Measurements from ENCODE around the gene GRID2.

The GRID2 gene

DNA sequence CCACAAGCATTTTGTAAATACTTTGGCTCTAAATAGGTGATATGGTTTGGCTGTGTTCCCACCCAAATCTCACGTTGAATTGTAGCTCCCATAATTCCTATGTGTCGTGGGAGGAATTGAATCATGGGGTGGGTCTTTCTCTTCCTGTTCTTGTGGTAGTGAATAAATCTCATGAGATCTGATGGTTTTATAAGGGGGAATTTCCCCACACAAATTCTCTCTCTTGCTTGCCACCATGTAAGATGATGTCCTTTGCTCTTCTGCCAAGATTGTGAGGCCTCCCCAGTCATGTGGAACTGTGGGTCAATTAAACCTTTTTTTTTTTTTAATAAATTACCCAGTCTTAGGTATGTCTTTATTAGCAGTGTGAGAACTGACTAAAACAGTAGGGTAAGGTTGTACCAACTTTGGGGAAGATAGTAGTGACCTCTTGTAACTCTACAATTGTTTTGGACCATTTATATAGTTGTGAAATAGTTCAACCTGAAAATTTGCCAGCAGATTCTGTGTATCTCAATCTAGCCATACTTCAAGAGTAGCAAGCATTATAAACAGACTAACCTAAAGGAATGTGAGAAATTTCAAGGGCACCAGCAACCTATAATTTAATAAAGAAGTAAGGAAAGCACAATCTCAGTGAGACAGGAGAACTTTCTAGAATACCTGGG, 727.8 kb downstream of the GRID2 start:
- FAIRE-seq (no peak), DNase-seq (ENCODE audit: insufficient read length, low spot score) (no peak)

DNA sequence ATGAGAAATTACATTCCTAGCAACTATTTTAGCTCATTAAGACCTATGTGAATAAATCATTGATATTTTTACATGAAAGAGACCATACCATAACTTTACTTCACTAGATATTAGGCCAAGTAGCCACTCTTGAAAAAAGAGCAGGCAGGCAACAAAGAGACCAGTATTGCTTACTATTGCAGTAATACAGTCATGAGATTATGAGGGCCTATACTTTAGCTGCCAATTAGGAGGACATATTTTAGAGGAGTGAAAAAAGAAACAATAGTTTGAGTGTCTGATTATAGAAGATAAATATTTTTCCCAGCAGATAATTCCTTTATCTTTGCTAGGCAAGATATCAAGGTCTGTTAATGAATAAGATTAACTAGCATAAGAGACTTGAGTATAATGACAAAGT, 739.0 kb downstream of the GRID2 start:
- DNase-seq (ENCODE audit: insufficient read length, low spot score) (no peak), FAIRE-seq (no peak)

GRCh38 chr4:93053140-93053539, 749.4 kb downstream of the GRID2 start:
- FAIRE-seq (no peak), DNase-seq (ENCODE audit: insufficient read length, low spot score) (no peak)

- FAIRE-seq (no peak), DNase-seq (ENCODE audit: insufficient read length, low spot score) (no peak)
Observed at GRCh38 chr4:93061826-93062225, 758.1 kb downstream of the GRID2 start.

DNA sequence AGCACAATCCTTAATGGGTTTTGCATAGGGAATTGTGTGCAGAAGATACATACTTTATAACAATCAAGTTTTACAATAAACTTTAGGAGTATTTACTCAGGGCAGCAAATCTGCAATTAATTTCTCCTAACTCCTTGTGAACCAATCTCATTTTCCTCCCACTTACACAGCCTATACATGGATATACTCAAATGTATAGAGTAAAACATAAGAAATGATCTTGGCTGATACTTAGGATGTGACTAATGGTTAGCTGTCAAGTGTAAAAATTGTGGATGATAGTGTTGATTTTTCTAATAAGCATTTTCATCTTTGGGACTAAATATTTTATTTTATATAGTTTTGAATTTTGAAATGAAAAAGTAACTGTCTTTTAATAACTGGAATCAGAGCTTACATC, 759.6 kb downstream of the GRID2 start:
- FAIRE-seq = no peak

DNA sequence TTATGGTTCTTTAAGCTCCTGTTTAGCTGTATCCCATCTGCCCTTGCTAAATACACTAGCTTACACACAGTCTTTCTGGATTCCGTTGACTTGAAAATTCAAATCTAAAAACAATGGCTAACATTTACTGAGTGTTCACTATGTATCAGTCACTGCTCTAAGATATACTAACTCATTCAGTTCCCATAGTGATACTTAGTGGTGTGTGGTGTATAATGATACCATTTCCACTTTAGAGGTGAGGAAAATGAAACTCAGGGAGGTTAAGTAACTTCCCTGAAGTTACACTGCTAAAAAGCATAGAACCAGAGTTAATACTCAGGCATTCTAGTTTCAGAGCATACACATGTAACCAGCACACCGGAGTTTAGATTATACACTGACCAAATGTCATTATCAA, 762.0 kb downstream of the GRID2 start:
- FAIRE-seq (no peak), DNase-seq (ENCODE audit: insufficient read length, low spot score) (no peak)

More for the DNA sequence above, 759.6 kb downstream of the GRID2 start:
- no peak for DNase-seq (ENCODE audit: insufficient read length, low spot score)

- FAIRE-seq (no peak), DNase-seq (ENCODE audit: insufficient read length, low spot score) (no peak)
Observed at GRCh38 chr4:93066749-93067148, 763.0 kb downstream of the GRID2 start.

DNA sequence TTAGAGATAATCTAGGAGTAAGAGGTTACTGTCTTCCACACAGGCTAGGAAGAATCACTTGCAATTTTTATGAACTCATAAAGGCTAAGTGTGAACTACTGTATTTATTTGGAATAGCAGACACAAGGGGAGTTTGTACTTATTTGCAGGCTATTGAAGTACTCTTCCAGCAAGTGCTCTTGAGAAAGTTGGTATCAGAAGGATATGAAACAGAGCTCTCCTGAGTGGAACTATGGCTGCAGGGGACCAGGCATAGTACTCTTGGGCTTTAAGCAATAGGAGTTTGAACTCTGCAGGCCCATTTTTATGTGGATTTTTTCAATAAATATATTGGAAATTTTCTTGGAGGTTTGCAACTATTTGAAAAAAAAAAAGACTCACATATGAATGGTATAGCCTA, 768.5 kb downstream of the GRID2 start:
- FAIRE-seq = no peak
- DNase-seq (ENCODE audit: insufficient read length, low spot score) = no peak

GRCh38 chr4:93080316-93080715, 776.5 kb downstream of the GRID2 start:
- DNase-seq (ENCODE audit: insufficient read length, low spot score) (no peak), FAIRE-seq (no peak)

- DNase-seq (ENCODE audit: insufficient read length, low spot score) (no peak), FAIRE-seq (no peak)
Observed at GRCh38 chr4:93084599-93085305, 781.0 kb downstream of the GRID2 start.

DNA sequence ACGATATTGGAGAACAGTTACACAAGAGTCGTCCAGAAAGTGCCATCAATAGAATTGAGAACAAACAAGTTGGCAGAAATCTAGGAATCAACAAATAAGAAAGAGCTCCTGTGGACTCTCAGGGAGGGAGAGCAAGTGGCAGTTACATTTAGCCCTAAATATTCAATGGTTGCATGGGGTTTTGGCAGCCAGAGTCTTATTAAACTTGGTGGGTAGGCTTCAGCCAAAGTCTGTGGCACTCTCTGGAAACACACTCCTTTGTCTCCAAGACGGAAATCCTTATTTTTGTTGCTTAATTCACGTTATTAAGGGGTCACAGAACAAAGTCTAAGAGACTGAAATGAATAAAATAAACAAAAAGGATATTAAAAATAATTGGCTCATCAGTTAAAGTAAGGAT, 782.6 kb downstream of the GRID2 start:
- FAIRE-seq (no peak), DNase-seq (ENCODE audit: insufficient read length, low spot score) (no peak)

DNA sequence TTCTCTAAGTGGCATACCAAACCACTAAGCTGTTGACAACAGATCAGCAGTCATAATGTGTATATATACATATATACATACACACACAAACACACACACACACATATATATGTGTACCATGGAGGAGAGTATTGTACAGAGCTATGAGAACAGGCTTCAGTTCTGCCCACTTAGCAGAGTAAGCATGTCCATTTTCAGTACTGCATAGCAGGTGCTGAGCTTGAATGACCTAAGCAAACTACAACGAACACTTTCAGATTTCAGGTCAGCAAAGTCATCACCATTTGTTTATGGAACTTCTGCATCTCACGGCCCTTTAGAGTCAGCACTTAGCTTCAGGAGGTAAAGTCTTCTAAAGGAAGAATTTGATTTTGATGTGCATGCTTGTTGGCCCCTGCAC, 789.0 kb downstream of the GRID2 start:
- DNase-seq (ENCODE audit: insufficient read length, low spot score) = no peak
- FAIRE-seq = no peak

DNA sequence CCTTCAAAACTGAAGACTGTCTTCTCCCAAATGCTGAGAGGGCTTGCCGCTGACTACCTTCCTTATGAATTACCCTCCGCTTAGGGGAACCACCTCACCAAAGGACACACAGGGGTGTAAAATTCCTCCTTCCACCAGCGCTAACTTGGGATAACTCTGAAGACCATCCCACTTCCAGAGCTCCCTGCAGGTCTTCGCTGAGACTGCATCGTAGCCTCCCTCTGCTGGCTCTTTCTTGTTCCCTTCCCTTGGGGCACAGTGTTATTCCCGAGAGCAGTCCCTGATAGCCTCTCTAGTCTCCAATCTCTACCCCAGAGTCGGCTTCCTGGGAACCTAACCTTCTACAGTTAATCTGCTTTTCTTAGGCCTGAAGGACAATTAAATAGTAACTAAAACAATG, 799.3 kb downstream of the GRID2 start:
- no peak for DNase-seq (ENCODE audit: insufficient read length, low spot score)
- FAIRE-seq = no peak

- FAIRE-seq = no peak
Observed at GRCh38 chr4:93116624-93117023, 812.9 kb downstream of the GRID2 start.

GRCh38 chr4:93127489-93127888, 823.7 kb downstream of the GRID2 start:
- DNase-seq (ENCODE audit: insufficient read length, low spot score) = no peak
- no peak for FAIRE-seq

More at GRCh38 chr4:93116624-93117023, 812.9 kb downstream of the GRID2 start:
- no peak for DNase-seq (ENCODE audit: insufficient read length, low spot score)

DNA sequence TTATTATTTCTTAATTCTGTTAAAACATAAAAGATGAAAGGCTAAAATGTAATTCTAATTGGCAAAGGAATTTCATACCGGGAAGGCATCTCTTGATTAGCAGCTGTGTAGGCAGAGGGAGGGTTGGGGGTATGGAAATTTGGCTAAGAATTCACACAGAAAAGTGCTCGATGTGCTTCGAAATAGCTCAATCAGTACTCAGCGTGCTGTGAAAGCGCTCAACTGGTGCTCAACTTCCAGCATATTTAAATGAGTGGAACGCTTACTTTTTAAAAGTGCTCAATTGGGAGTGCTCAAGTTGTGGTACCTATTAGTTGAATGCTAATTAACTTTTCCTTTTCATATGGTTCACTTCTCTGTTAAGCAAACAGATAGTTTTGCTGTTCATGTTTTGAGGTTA, 828.9 kb downstream of the GRID2 start:
- no peak for FAIRE-seq
- DNase-seq (ENCODE audit: insufficient read length, low spot score) = no peak

DNA sequence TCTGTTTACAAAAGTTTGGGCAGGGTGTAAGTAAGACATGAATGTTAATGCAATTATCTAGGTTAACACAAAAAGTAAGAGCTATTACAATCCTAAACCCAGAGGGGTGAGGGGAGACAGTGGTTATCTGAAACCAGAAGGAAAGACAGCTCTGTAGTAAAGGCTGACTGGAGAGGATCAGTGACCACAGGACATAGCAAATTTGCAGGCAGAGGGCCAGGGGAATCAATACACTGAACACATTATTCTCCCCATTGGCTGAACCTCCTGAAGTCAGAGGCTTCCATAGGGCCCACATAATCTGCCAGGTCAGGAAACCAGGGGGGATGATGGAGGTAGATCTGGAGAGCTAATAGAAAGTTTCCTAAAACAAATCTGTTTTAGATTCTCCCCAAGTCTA, 835.4 kb downstream of the GRID2 start:
- FAIRE-seq = no peak
- DNase-seq (ENCODE audit: insufficient read length, low spot score) = no peak

GRCh38 chr4:93143902-93144301, 840.1 kb downstream of the GRID2 start:
- no peak for FAIRE-seq

GRCh38 chr4:93144644-93145043, 840.9 kb downstream of the GRID2 start:
- DNase-seq (ENCODE audit: insufficient read length, low spot score) (no peak), FAIRE-seq (no peak)

More at GRCh38 chr4:93143902-93144301, 840.1 kb downstream of the GRID2 start:
- no peak for DNase-seq (ENCODE audit: insufficient read length, low spot score)

DNA sequence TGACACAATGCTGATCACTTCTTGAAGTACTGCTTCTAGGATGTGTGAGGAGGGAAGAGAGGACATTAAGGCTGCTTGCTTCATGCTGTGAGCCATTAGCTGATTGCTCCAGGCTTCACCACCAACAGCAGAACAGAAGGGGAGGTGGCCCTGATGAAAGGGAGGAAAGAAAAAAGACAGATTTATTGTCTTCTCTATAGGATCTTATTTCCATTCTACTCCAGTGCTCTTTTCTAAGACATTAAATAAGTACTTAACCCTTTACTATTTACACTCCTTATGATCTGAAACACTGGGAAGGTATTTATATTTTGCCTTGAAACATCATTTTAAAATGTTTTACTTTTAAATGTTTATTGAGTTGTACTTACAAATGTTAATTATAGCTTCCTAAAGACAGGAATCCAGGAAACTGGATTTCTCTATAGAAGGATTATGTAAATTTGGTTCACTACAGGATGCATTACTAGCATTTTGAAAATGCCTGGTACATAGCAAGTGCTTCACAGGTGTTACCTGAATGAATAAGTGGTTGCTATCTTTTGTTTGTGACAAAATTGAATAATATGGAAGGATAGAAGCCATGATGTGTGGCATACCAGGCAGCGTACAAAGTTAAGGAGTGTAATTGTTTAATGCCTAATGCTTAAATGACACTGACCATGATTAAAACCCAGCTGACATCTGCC, 843.9 kb downstream of the GRID2 start:
- no peak for FAIRE-seq

DNA sequence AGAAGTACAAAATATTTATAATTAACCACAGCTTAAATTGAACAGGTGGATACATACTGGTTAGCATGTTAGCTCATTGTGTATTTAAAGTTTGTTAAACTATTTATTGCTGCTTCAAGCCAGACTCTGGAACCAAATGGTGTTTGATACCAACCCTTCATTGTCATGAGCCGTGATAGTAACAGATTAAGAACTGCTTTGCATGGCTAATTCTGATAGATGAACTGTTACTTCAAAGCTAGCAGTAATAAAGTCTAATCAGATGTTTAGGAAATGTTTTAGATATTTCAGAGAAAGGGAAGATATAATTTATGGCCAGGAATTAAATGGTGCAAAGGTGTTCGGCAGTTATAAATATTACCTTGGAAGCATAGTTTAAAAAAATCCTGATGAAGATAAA, 848.7 kb downstream of the GRID2 start:
- FAIRE-seq (no peak), DNase-seq (ENCODE audit: insufficient read length, low spot score) (no peak)

More for the DNA sequence above, 843.9 kb downstream of the GRID2 start:
- DNase-seq (ENCODE audit: insufficient read length, low spot score) = no peak

DNA sequence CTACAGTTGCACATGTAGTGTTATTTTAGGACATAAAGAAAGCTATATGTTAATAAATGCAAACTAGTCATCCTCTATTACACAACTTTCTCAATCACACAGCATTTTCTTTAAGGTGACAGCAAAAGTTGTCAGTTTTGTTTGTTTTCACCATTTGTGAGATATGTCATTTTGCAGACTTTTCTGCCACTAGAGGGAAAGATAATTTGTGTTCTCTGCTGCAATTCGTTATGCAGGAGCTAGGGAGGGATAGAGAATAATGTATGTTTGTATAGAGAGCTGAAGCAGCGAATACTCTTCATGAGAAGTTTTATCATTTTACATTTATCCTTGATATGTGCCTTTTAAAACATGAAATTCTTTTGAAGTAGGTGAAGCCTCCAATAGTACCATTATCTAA, 854.2 kb downstream of the GRID2 start:
- DNase-seq (ENCODE audit: insufficient read length, low spot score) (no peak), FAIRE-seq (no peak)
